DMS 273 (cell line): ENCODE data around the gene COL19A1.

Experiments
- DNase-seq: peaks from one replicate; lab custom pipeline; 2025; ENCODE audit not compliant: unreplicated experiment; lab: John Stamatoyannopoulos, UW

The COL19A1 gene

DNA sequence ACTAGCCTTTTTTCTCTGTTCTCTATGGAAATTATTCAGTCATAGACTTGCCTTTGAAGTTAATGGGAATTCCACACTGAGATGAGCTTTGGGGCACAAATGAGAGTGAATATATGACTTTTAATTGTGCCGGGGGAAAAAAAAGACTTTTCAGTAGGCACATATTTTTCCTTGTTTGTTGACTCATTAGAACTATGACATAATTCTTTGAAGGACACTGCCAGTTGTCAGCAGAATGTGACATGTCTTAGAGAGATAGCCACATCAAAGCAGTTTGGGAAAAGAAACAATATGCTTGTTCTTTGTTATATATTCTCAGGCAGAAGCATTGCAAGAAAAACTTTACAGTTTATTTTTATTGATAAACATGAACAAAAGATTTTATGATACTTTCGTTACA lies 298.2 kb downstream of the COL19A1 start:
- DNase-seq = no peak

DNA sequence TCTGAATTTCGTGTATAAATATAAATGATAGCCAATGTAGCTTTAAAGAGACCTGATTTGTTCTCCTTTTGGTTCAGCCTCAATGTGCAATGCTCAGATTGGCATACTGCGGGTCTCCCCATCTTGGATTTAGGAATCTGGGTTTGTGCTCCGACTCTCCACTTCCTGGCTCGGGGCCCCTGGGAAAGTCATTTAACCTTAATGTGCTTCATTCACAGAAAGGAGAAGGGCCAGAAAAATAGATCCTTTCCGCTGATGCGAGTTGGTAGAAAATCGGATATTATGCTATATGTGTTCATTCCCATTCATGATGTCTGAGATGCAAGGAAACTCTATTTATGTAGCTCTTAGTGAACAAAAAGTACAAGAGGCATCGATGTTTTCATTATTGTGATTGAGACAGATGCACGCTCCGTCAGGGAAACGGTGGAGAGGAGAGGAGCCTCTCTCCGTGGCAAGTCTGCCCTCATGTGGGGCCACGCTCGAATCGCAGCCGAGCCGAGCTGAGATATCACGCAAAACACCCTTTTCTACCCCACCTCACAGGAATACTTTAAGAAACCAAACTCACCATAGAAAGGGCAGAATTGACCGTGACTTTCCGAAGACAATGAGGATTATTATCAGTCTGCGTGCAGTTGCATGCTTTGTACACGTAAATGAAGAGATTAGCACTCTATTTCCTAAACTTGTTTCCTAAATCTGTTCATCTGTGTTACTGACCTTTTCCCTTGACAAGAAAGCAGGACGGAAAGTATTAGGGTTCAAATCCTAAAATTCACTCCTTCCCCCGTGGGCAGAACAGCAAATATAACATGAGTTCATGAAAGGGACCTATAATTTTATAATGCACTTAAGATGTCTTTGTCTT lies 300.0 kb downstream of the COL19A1 start:
- peak; percentile 86 for DNase-seq

DNA sequence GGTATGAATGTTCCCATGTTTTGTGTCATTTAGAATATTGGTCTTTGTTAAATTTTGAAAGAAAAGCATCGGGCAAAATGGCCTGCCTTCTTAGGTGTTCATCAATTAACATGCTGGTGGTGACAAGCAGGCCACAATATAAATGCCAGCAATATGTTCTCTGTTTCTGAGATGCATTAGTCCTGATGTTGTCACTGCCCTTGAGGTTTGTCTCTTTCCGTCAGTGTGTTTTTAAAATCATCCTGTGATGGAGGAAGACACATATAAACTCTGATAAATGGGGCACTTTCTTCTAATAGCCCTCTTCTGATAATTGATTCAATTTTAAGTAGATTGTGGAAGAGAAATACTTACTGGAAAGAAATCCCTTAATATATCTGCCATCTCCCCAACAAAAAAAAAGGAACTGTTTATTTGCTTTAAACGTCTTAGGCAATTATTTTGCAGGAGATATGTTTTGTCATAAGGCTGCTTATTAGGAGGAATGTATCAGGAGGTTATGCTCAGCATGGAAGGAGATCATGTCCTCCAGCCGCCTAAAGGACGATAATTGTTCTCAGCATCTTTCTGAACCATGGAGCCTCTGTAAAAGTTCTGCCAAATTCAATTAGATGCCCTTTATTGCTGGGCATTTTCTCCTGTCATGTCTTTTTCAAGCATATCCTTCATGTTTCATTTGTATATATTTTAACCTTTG lies 302.5 kb downstream of the COL19A1 start:
- no peak for DNase-seq

DNA sequence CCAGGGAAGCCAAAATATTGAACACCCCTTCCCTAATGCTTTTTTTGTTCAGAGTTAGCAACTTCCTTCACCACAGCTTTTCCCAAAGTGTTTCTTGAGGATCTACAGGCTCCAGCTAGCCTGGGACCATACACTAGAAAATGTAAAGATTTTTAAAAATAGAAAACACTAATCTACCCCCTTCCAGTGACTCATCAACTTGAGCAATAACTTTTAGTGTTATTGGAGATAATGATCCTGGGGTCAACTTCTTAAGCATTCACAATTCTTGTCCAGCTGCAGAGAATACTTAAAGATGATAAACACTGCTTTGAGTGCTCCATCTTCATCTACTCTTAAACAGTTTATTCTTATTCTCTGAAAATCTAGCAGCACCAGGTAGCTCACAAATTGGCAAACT lies 304.9 kb downstream of the COL19A1 start:
- no peak for DNase-seq

DNA sequence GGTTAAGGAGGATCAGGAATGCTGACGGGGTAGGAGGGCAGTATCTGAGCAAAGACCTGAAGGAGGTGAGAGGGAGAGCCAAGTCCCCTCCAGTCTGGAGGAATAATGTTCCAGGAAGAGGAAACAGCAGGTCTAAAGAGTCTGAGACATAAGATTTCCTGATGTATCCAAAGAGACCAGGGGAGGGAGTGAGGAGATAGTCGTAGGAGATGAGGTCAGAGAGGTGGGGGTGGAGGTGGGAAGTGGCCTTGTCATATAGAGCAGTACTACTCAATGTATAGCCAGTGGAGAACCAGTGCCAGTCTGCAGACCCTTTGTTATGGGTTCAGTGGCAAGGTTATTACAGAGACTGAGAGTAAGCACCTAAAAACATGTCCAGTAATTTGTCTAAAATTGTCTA lies 305.9 kb downstream of the COL19A1 start:
- DNase-seq = no peak

DNA sequence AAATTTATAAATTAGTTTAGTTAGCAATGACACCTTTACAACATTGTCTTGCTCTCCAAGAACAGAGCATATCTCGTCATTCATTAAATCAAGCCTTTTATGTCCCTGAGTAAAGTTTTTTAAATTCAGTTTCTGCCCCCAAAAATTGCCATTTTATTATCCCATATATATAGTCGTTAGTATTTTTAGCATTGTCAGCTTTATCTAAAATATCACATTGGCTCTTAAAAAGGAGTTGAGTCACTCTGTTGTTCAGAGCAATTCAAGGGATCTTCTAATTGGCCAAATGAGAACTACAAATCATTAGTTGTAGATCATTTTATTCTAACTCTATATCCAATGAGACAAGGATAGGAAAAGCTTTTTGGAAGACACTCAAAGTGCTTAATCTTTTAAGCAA lies 309.4 kb downstream of the COL19A1 start:
- no peak for DNase-seq

DNA sequence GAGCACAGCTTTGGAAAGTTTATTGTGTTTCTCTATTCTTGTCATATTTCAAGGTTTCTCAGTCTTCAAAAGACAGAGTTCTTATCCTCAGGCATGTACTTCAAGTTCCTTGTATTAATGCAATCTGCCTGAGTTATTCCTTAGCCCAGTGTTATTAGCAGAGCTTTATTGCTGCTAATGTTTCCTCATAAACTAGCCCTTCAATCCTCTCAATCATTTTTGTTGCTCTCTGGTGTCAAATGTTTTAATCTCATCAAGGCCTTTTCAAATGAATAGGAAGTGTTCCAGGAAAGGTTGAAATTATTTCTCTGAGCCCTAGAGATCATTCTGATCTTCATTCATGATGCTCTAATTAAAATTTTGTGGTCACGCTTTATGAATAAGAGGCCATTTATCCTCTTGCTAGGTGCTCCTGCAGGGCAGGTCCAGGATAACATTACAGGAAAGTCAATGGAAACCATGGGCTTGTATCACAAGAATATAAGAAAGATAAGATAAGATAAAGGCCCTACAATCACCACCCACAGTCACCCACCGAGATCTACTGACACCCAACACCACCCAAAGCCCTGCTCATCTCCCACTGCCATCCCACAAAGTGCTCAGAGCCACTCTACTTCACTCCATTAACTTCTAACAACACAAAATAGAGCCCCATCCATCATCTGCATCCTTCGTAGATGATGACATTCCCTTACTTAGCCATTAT lies 310.6 kb downstream of the COL19A1 start:
- no peak for DNase-seq

DNA sequence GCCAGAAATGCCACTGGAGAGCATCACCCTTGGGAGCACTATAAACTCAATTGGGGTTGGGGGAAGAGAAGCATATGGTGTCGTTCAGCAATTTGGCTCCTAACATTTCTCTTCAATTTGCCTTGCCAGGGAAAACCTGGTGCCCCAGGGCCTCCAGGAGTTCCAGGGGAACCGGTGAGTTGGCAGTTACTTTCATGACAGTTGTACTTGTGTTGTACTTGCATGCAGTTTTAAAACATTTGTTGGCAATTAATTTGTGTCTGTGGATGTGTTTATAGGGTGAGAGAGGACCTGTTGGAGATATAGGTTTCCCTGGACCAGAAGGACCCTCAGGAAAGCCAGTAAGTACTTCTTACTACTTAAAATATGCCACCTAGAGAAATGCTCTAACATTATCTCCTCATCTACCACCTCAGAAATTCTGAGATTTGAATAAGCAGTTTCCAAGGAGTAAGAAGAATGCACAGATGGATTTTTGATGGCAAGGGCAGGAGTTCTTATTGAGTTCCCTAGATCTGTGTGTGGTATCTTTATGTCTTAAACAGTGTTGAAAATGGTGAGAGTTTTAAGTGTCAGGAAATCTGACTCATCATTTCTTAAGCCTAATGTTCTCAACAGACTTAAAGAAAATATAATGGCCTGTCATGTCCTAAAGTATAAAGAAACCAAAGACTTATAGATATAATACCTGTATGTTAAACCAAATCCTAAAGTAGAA lies 314.0 kb downstream of the COL19A1 start:
- DNase-seq = no peak

DNA sequence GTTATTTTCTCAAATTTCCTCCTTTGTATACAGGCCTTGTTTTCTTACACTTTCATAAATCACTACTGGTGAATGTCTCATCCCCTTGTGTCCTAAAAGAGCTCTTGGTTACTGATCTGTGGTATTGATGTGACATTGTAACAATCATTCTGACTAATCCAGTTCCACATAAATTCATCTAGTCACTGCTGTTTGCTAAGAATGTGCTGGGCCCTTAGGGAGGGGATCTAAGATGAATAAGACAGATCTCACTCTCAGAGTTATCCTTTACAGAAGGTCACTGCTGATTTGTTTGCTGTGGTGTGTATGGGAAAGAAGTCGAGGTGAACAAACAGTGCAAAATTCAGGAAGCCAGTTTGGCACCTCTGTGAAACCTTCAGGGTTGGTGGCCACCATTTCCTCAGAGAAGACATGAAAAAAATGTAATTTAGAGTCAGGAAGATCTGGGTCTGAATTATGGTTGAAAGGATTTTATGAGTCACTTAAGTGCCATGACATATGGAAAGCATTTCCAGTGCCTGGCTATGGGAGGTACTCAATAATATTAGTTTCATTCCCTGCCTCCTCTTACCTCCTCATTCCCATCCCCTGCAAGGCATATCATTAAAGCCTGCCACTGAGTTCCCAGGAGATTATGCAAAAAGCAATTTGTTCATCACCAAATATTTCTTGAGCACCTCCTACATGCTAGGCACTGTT lies 314.7 kb downstream of the COL19A1 start:
- DNase-seq = no peak

DNA sequence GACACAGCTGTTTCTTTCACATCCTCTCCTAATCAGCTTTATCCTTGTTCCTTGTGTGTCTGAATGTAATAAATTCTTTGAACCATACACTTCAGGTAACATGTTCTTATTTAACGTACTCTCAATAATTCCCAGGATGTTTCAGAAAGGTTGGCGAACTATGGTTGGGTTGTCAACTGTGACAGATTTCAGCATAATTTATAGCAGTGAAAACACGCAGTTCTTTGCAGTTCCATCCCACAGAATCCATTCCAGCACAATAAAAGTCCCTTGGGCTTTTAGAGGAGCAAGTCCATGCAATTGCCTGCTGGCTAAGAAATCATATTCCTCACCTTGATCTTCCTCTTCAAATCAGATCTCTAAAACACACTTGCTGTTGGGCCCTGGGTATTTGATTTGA lies 317.2 kb downstream of the COL19A1 start:
- no peak for DNase-seq

DNA sequence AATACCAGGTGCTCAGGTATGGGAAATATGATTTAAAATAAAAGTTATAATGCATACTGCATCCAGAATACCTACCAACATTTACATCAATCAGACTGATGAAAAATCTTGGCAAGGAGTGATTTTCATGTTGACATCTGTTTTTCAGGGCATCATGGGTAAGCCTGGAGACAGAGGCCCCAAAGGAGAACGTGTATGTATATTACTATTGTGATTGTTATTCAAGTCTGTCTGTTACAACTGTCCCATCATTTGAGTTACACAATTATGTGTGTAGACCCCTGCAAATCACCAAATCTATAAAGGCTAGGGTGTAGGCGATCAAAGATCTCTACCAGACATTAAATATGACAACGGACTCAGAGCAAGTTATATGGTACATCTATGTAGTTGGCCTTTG lies 318.4 kb downstream of the COL19A1 start:
- DNase-seq = no peak

DNA sequence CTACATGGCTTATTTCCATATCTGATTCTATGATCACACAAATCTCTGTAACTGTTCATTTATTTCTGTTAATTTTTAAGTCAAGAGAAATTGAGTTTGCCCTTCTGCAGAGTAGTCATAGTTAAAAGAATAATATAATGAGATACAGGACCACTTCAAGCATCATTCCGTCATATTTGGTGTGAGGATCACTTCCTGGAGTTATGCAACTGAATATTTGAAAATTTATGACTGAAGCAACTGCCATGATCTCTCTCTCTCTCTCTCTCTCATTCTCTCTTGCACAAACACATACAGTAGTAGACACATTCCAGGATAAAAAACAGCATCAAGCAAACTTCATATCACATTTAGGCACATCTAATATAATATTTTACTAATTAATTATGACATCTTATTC lies 320.1 kb downstream of the COL19A1 start:
- no peak for DNase-seq

DNA sequence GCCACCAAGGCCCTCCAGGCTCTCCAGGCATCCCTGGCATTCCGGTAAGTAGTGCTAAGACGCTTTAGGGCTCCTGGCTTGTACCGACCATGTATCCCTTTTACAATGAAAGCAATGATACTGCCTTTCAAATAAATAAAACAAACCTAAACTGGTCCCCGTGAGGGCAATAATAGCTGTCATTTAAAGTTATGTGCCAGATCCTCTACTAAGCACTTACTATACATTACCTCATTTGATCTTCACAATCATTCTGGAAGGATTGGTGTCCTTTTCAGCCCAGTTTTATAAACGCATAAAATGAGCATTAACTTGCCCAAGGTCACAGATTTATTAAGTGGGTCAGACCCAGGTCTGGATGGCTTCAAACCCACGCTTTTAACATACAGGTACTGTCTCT lies 321.8 kb downstream of the COL19A1 start:
- no peak for DNase-seq

DNA sequence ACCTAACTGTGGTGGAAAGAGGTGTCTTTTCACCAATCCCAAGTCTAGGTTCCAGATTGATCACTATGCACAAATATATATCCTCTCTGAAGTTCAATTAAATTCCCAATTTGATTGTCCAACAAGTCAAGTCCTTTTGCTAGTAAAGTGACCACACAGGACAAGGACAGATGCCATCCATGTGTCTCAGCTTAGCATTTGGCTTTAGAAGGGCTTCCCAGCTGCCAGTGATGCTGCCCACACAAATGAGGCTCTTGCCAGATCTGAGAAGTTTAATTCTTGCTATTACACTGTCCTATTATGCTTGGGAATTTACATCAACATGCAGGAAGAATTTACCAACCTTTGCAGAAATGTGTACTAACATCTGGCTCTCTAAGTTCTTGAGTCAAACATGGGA lies 328.1 kb downstream of the COL19A1 start:
- no peak for DNase-seq

DNA sequence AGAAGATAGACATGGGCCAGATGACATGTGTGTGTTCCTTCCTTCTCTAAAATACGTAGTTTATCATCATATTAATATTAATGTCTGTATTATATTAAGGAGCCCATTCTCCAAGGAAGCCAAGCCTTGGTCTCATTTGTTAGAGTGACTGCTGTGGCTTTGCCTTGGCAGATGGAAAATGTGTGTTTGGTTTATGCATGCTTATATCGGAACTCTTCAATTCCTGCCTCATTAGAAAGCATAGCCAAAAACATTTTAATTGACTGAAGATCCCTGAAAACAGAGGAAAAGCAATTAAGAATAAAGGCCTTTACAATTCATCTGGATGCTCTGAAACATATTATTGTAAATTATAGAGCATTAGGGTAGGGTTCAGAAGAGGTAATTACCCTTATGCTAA lies 330.2 kb downstream of the COL19A1 start:
- no peak for DNase-seq

DNA sequence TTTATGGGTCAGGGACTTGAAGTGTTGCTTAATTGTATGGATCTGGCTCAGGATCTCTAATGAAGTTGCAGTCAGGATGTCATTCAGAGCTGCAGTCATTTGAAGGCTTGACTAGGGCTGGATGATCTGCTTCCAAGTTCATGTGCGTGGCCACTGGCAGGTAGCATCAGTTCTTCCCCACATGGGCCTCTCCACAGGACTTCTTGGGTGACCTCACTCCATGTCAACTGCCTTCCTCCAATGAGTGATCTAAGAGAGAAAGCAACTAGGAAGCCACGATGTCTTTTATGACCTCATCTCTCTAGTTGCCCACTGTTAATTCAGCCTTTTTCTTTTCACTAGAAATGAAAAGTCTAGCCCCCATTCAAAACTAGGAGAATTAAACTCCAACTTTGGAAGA lies 332.4 kb downstream of the COL19A1 start:
- DNase-seq = no peak

DNA sequence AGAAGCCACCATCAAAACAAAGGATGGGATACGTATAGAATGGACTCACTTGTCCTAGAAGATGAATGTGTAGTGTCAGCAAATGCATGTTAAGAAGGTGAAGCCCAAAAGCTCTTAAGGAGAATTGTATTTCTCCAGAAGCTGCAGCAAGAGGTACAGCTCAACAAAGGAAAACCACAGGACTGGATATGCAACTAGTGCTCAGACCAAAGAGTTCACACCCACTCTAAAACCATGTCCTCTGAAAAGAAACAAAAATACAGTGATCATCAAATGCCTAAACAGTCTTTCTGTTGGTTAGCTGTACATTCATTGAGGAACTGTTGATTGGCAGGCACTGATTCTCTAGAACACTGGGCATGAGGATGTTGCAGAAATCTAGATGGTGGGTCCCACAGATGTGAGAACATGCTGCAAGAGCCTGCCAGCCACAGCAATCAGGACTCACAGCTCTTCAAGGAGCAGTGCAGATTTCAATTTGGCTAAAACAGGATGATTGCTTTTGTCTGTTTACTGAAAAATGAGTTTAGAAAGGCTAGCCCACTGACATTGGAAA lies 342.0 kb downstream of the COL19A1 start:
- no peak for DNase-seq

DNA sequence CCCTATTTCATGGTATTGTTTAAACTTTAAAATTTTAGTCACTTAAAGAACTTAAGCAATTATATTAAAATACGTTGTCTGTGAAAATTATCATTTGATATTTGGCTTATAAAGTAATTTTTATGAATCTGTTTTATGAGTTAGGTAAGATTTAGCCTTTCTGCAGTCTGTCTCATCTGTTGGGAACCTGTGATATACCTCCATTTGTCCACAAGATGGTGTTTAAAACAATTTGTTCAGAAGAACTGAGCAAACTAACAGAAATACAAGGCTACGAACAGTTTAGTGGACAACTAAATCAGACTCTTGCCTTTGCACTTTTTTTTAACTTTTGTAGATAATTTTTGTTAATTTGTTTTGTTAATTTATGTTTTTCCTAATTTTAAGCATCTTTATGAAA lies 344.1 kb downstream of the COL19A1 start:
- DNase-seq = peak; percentile 36

DNA sequence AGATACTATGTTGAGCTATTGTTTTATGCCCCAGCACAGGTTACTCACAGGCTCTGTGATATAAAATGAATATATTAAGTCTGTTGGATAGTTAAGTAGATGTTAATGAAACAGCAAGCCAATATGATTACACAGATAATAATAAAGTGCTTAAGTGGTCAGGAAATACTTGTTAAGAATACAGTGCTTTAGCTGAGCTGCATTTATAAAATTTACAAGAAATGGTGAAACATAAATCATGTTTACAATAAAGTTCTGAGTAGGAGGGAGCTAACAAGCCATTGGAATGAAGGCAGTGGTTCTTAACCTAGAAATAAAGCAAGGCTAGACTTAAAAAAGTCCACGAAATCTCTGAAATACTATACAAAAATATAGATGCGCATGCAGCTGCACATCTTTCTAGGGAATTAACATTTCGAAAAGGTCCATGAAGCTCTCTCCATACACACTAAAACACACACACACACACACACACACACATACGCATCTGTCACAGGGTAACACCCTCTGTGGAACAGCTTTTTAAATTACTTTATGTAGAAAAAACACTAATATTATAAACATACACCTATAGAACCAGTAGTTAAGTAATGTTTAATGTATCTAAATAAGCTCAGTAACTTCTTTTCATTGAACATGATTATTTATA lies 349.2 kb downstream of the COL19A1 start:
- DNase-seq = no peak

DNA sequence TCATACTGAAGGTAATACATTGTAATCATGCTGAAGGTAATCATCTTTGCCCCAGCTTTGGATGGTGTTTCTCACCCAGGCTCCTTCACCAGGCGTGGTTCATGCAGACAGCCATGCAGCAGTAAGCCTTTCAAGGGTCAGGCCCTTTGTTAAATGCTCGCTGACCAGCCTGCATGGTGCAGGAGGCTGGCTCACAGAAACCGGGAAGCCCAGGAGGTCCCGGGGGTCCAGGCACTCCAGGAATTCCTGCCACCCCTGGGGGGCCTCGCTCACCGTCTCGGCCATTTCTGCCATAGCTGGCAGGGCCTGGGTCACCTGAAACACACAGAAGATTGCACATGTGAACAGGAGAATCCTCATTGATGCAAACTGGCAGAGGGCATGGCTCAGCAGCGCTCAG lies 350.4 kb downstream of the COL19A1 start:
- DNase-seq = no peak
